Spleen (tissue), 11 donors: ENCODE data around the gene PDIA2. TPM values are rescaled to one million over a fixed set of nuclear protein-coding genes. Genes with fewer than 3 reads are reported as not detected.

Source experiments
- DNase-seq: peaks from one replicate; pipeline ENCODE4 v3.0.0-alpha.2; 2020
- H3K27ac ChIP-seq, 8 donors: fragments of 200-600 bp; sonication (generic) in 7 of 8; 1 replicate in 4 of 8; 2 replicates in 4 of 8; pipeline versions ENCODE4 v1.5.0 to v1.8.0; 2016 to 2021; ENCODE audit warnings: inconsistent platforms in 4 of 8, mild to moderate bottlenecking in 4 of 8, moderate library complexity in 1 of 8
- H3K27me3 ChIP-seq, 7 donors: fragments of 200-600 bp; sonication (generic) in 6 of 7; replicated peaks in 1 of 7; 1 replicate in 4 of 7; 2 replicates in 3 of 7; pipeline versions ENCODE4 v1.5.0 to v1.8.0; 2016 to 2021; ENCODE audit warnings: inconsistent platforms in 3 of 7, mild to moderate bottlenecking in 1 of 7
- H3K36me3 ChIP-seq, 6 donors: fragments of 200-600 bp; sonication (generic) in 5 of 6; 1 replicate in 4 of 6; 2 replicates in 2 of 6; pipeline versions ENCODE4 v1.5.0 to v1.8.0; 2016 to 2021; ENCODE audit warnings: inconsistent platforms in 2 of 6
- H3K4me1 ChIP-seq, 6 donors: fragments of 200-600 bp; sonication (generic) in 5 of 6; 1 replicate in 3 of 6; 2 replicates in 3 of 6; pipeline versions ENCODE4 v1.5.0 to v1.8.0; 2016 to 2021; ENCODE audit warnings: inconsistent platforms in 3 of 6
- H3K4me3 ChIP-seq, 8 donors: fragments of 200-600 bp; sonication (generic) in 7 of 8; 1 replicate in 4 of 8; 2 replicates in 4 of 8; pipeline versions ENCODE4 v1.5.0 to v1.8.0; 2016 to 2021; ENCODE audit warnings: inconsistent platforms in 4 of 8, mild to moderate bottlenecking in 4 of 8, moderate library complexity in 2 of 8
- H3K9me3 ChIP-seq, 8 donors: fragments of 200-600 bp; sonication (generic) in 7 of 8; 1 replicate in 4 of 8; 2 replicates in 4 of 8; pipeline versions ENCODE4 v1.5.0 to v1.8.0; 2016 to 2021; ENCODE audit warnings: inconsistent platforms in 4 of 8
- POLR2A ChIP-seq, 3 donors: fragments of 450-650 bp; IDR thresholded peaks; one replicate each; pipeline ENCODE4 v1.5.1; 2017; ENCODE audit warnings: antibody characterized with exemption in 3 of 3, mild to moderate bottlenecking in 1 of 3
- POLR2AphosphoS5 ChIP-seq, 3 donors: sonication (generic); formaldehyde crosslinking; IDR thresholded peaks; one replicate each; pipeline ENCODE4 v1.5.1; 2017; ENCODE audit warnings: antibody characterized with exemption in 3 of 3
- WGBS, 5 donors: extraction: QIAGEN DNeasy Blood & Tissue Kit in 3 of 5; methylation state at CpG; one replicate each; pipeline versions ENCODE4 v1.1.5 to v1.1.7; 2013 to 2018; 5-methylcytosine and 5-hydroxymethylcytosine counted together
- intact Hi-C: fragments of 100-400 bp; cut with DNase I; formaldehyde crosslinking; loops from one replicate; pipeline ENCODE4 v1.15.0; 2023; ENCODE audit warnings: low total_unique reads
- polyA plus RNA-seq, 3 donors: library from polyadenylated mRNA; stranded (reverse); fragments of 200-250 nt; gene quantifications; one replicate each; pipeline ENCODE4 v1.2.1, GENCODE V29; 2013
- total RNA-seq, 7 donors: library from RNA; depleted of rRNA in 3 of 7; stranded (reverse); fragments of >200 nt in 3 of 7; fragmentation: NEBNext Ultra II Directional in 4 of 7; extraction: Animal tissue kit (Norgen Biotek cat#: 25700) in 4 of 7; gene quantifications; one replicate each; pipeline versions ENCODE4 v1.1.0 to v1.2.1, GENCODE V29; 2016 to 2021
- TF ChIP-seq, protein P1 (sequence below), 11 experiments: fragments of 200-600 bp in 7 of 11; fragments of 450-650 bp in 4 of 11; sonication (generic) in 4 of 11; IDR thresholded peaks in 8 of 11; conservative IDR thresholded peaks in 3 of 11; 1 replicate in 7 of 11; 2 replicates in 4 of 11; pipeline versions ENCODE4 v1.4.0 to v1.8.0; 2016 to 2021; ENCODE audit warnings: antibody characterized with exemption in 11 of 11, inconsistent platforms in 4 of 11, mild to moderate bottlenecking in 1 of 11
- donor health status: healthy with polysubstance abuse.
- donor health status: DM: no; HTN: no; CAD: no; lungs with moderate emphysema.
- donor health status: DM: no; HTN: no; CAD: no.
- donor health status: Bipolar disorder and iron deficiency.
- donor health status: healthy.
- donor health status: DM: no; HTN: no; CAD: no.
- donor health status: DM: yes; HTN: yes; CAD: no.

PDIA2 gene
- total and polyA plus RNA-seq, 10 donors: 0.28 to 2.4 (median 0.89) TPM; not detected in 4

- no peaks in the 10 kb centered on the region for H3K4me1 ChIP-seq
- H3K27me3 ChIP-seq: no peaks in the 10 kb centered on the region
- no peak for DNase-seq
- TF ChIP-seq POLR2AphosphoS5 (IDR thresholded peaks at IDR 0.05): no peak
- TF ChIP-seq POLR2A (IDR thresholded peaks at IDR 0.05): no peak
- TF ChIP-seq, protein P1, sequence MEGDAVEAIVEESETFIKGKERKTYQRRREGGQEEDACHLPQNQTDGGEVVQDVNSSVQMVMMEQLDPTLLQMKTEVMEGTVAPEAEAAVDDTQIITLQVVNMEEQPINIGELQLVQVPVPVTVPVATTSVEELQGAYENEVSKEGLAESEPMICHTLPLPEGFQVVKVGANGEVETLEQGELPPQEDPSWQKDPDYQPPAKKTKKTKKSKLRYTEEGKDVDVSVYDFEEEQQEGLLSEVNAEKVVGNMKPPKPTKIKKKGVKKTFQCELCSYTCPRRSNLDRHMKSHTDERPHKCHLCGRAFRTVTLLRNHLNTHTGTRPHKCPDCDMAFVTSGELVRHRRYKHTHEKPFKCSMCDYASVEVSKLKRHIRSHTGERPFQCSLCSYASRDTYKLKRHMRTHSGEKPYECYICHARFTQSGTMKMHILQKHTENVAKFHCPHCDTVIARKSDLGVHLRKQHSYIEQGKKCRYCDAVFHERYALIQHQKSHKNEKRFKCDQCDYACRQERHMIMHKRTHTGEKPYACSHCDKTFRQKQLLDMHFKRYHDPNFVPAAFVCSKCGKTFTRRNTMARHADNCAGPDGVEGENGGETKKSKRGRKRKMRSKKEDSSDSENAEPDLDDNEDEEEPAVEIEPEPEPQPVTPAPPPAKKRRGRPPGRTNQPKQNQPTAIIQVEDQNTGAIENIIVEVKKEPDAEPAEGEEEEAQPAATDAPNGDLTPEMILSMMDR (IDR thresholded peaks at IDR 0.05 in 8 of 11, conservative IDR thresholded peaks at IDR 0.05 in 3 of 11): no peak
- H3K27ac ChIP-seq: no peak overlapping the region
- no peak overlapping the region for H3K4me3 ChIP-seq
- peaks cover 0 to 100% (median 57%) of the 10 kb centered on the region in 6 donors for H3K36me3 ChIP-seq
- H3K9me3 ChIP-seq: no peaks in the 10 kb centered on the region
- intact Hi-C loops: no loop called here
- WGBS, 5 donors: 88 to 91% (median 90%) methylated on average over 36 to 37 of the region's 37 CpGs
Observed at GRCh38 chr16:296806-297510, 14.0 kb downstream of the PDIA2 start.

GRCh38 chr16:297832-298231 is 14.9 kb downstream of the PDIA2 start:
- Histone ChIP-seq H3K4me3 (no peak overlapping the region), H3K27ac (no peak overlapping the region), H3K9me3 (no peaks in the 10 kb centered on the region), H3K36me3 (peaks cover 0 to 100% (median 57%) of the 10 kb centered on the region in 6 donors), H3K27me3 (no peaks in the 10 kb centered on the region), H3K4me1 (no peaks in the 10 kb centered on the region)
- intact Hi-C loops: no loop called here
- WGBS, 5 donors: 91 to 98% (median 96%) methylated on average over 12 to 32 of the region's 32 CpGs
- DNase-seq: no peak
- TF ChIP-seq POLR2AphosphoS5 (IDR thresholded peaks at IDR 0.05) (no peak), POLR2A (IDR thresholded peaks at IDR 0.05) (no peak)
- TF ChIP-seq, protein P1 (IDR thresholded peaks at IDR 0.05 in 8 of 11, conservative IDR thresholded peaks at IDR 0.05 in 3 of 11): no peak

DNA sequence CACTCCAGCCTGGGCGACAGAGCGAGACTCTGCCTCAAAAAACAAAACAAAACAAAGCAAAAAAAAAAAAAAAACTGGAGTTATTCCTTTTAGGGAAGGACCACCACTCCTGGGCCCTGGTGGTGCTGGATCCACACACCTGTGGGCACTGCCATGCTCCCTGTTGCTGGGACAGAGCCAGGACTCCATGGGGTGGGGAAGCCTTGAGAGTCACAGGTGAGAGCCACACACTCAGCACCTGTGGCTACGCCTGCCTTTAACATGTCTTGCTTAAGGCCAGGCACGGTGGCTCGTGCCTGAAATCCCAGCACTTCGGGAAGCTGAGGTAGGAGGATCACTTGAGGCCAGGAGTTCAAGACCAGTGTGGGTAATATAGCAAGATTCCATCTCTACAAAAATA is 18.3 kb downstream of the PDIA2 start:
- 91 to 96% (median 92%) methylated on average over 6 of the region's 6 CpGs for WGBS, 5 donors
- Histone ChIP-seq H3K4me1 (no peaks in the 10 kb centered on the region), H3K9me3 (no peaks in the 10 kb centered on the region), H3K27me3 (no peaks in the 10 kb centered on the region), H3K27ac (no peak overlapping the region), H3K36me3 (peaks cover 2 to 100% (median 55%) of the 10 kb centered on the region in 6 donors), H3K4me3 (no peak overlapping the region)
- TF ChIP-seq POLR2A (IDR thresholded peaks at IDR 0.05) (no peak), POLR2AphosphoS5 (IDR thresholded peaks at IDR 0.05) (no peak)
- TF ChIP-seq, protein P1 (IDR thresholded peaks at IDR 0.05 in 8 of 11, conservative IDR thresholded peaks at IDR 0.05 in 3 of 11): no peak
- DNase-seq: no peak
- intact Hi-C loops: no loop called here

DNA sequence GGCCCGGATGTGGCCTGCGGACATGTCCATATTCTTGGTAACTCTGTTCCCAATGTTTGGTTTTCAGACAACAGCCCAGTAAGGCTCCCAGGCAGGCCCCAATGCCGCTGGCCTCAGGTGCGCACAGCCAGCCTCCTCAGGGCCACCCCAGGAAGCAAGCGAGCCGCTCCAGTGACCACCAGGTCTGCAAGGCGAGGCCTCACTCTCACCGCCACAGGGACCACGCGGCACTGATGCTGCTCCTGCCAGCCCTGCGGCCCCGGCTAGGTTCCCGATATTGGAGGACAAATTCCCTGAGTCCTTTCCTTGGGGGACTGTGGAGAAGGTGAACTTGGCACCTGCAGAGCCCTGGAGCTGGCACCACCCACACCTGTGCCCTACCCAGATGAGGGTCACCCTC is 19.0 kb downstream of the PDIA2 start:
- TF ChIP-seq POLR2AphosphoS5 (IDR thresholded peaks at IDR 0.05): no peak
- TF ChIP-seq POLR2A (IDR thresholded peaks at IDR 0.05): no peak
- Histone ChIP-seq H3K4me1 (peaks cover 0 to 4% (median 0%) of the 10 kb centered on the region in 6 donors), H3K27me3 (no peaks in the 10 kb centered on the region), H3K4me3 (no peak overlapping the region), H3K27ac (no peak overlapping the region), H3K9me3 (no peaks in the 10 kb centered on the region), H3K36me3 (peaks cover 2 to 100% (median 52%) of the 10 kb centered on the region in 6 donors)
- intact Hi-C loops: no loop called here
- no peak for DNase-seq
- 95 to 98% (median 96%) methylated on average over 3 to 13 of the region's 13 CpGs for WGBS, 5 donors
